Measurements from ENCODE around the gene CUBN. TPM values are rescaled to one million over a fixed set of nuclear protein-coding genes. Genes with fewer than 3 reads are reported as not detected.

Gene CUBN
- total and polyA plus RNA-seq, 9 of the 15 experiments (the other 6 are each of a cell fraction or from before 2014, with no cell fraction given): 0.04 to 0.33 (median 0.09) TPM

GRCh38 chr10:16938952-16939351, 190.7 kb downstream of the CUBN start (continued):
- TF ChIP-seq BMI1 (IDR thresholded peaks at IDR 0.05; ENCODE audit: low read length) (no peak), HNRNPL (IDR thresholded peaks at IDR 0.05; ENCODE audit: low read depth, low read length) (no peak), ZNF77 (CRISPR knock-in tag; IDR thresholded peaks at IDR 0.05) (no peak), CUX1 (CRISPR knock-in tag; IDR thresholded peaks at IDR 0.05) (no peak), NCOA6 (IDR thresholded peaks at IDR 0.05) (no peak), GMEB1 (CRISPR knock-in tag; IDR thresholded peaks at IDR 0.05) (no peak)
- TF ChIP-seq, protein P1, sequence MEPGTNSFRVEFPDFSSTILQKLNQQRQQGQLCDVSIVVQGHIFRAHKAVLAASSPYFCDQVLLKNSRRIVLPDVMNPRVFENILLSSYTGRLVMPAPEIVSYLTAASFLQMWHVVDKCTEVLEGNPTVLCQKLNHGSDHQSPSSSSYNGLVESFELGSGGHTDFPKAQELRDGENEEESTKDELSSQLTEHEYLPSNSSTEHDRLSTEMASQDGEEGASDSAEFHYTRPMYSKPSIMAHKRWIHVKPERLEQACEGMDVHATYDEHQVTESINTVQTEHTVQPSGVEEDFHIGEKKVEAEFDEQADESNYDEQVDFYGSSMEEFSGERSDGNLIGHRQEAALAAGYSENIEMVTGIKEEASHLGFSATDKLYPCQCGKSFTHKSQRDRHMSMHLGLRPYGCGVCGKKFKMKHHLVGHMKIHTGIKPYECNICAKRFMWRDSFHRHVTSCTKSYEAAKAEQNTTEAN (CRISPR knock-in tag; IDR thresholded peaks at IDR 0.05): no peak

Data from K562 (cell line).